Uterus (tissue), 4 donors: ENCODE data around the gene SUPT3H. TPM values are rescaled to one million over a fixed set of nuclear protein-coding genes. Genes with fewer than 3 reads are reported as not detected.

Source experiments
- DNase-seq, 2 donors: peaks; one replicate each; pipeline ENCODE4 v3.0.0-alpha.2; 2019 to 2020
- H3K27ac ChIP-seq, 2 donors: fragments of 200-600 bp; sonication (generic); 1 replicate in 1 of 2; 2 replicates in 1 of 2; pipeline ENCODE4 v1.5.1; 2016 to 2018
- H3K27me3 ChIP-seq, 2 donors: fragments of 200-600 bp; sonication (generic); one replicate each; pipeline ENCODE4 v1.5.1; 2018 to 2019; ENCODE audit warnings: control low read depth in 1 of 2
- H3K36me3 ChIP-seq, 2 donors: fragments of 200-600 bp; sonication (generic); one replicate each; pipeline ENCODE4 v1.5.1; 2019; ENCODE audit warnings: control low read depth in 1 of 2
- H3K4me1 ChIP-seq, 2 donors: fragments of 200-600 bp; sonication (generic); one replicate each; pipeline ENCODE4 v1.5.1; 2018 to 2019; ENCODE audit warnings: control low read depth in 1 of 2
- H3K4me3 ChIP-seq, 2 donors: fragments of 200-600 bp; sonication (generic); 1 replicate in 1 of 2; 2 replicates in 1 of 2; pipeline ENCODE4 v1.5.1; 2018 to 2019; ENCODE audit warnings: mild to moderate bottlenecking in 1 of 2
- H3K9me3 ChIP-seq, 2 donors: fragments of 200-600 bp; sonication (generic); one replicate each; pipeline ENCODE4 v1.5.1; 2019; ENCODE audit warnings: control low read depth in 1 of 2
- CTCF ChIP-seq, 4 experiments: fragments of 200-600 bp in 2 of 4; fragments of 450-650 bp in 2 of 4; sonication (generic) in 2 of 4; IDR thresholded peaks; one replicate each; pipeline ENCODE4 v1.5.1; 2016 to 2019; ENCODE audit warnings: antibody characterized with exemption in 4 of 4, mild to moderate bottlenecking in 2 of 4, moderate library complexity in 1 of 4
- POLR2A ChIP-seq, 2 donors: fragments of 450-650 bp; IDR thresholded peaks; one replicate each; pipeline ENCODE4 v1.6.1; 2016; ENCODE audit warnings: antibody characterized with exemption in 2 of 2, mild to moderate bottlenecking in 1 of 2, moderate library complexity in 1 of 2
- intact Hi-C: fragments of 100-400 bp; cut with DNase I; formaldehyde crosslinking; loops from one replicate; pipeline ENCODE4 v1.15.1; 2023; ENCODE audit warnings: low total_unique reads
- total RNA-seq, 4 donors: library from RNA; depleted of rRNA in 3 of 4; stranded (reverse); fragments of >200 nt in 3 of 4; gene quantifications; one replicate each; pipeline versions ENCODE4 v1.1.0 to v1.2.4, GENCODE V29; 2014 to 2023
- donor health status: DM: yes; HTN: yes; CAD: no.

The SUPT3H gene
- total RNA-seq, 4 donors from 2014 or later = 1.3 to 14.9 (median 7.6) TPM

GRCh38 chr6:44809258-44809657 lies 568.5 kb downstream of the SUPT3H start:
- H3K27me3 ChIP-seq = no peaks in the 10 kb centered on the region
- H3K27ac ChIP-seq = no peak overlapping the region
- intact Hi-C loops = no loop called here
- TF ChIP-seq CTCF (IDR thresholded peaks at IDR 0.05) (no peak), POLR2A (IDR thresholded peaks at IDR 0.05) (no peak)
- no peak for DNase-seq
- H3K4me3 ChIP-seq = no peak overlapping the region
- no peaks in the 10 kb centered on the region for H3K9me3 ChIP-seq
- no peaks in the 10 kb centered on the region for H3K4me1 ChIP-seq
- no peaks in the 10 kb centered on the region for H3K36me3 ChIP-seq

- H3K4me1 ChIP-seq = no peaks in the 10 kb centered on the region
- intact Hi-C loops = no loop called here
- no peaks in the 10 kb centered on the region for H3K36me3 ChIP-seq
- no peaks in the 10 kb centered on the region for H3K9me3 ChIP-seq
- no peak overlapping the region for H3K27ac ChIP-seq
- no peaks in the 10 kb centered on the region for H3K27me3 ChIP-seq
- DNase-seq = no peak
- TF ChIP-seq POLR2A (IDR thresholded peaks at IDR 0.05) (no peak), CTCF (IDR thresholded peaks at IDR 0.05) (no peak)
- no peak overlapping the region for H3K4me3 ChIP-seq
These were observed 569.6 kb downstream of the SUPT3H start for GRCh38 chr6:44808148-44808547.

GRCh38 chr6:44806656-44807055 lies 571.1 kb downstream of the SUPT3H start:
- Histone ChIP-seq H3K27me3 (no peaks in the 10 kb centered on the region), H3K27ac (no peak overlapping the region), H3K9me3 (no peaks in the 10 kb centered on the region), H3K4me3 (no peak overlapping the region), H3K4me1 (no peaks in the 10 kb centered on the region), H3K36me3 (no peaks in the 10 kb centered on the region)
- intact Hi-C loops = no loop called here
- TF ChIP-seq CTCF (IDR thresholded peaks at IDR 0.05) (no peak), POLR2A (IDR thresholded peaks at IDR 0.05) (no peak)
- no peak for DNase-seq

GRCh38 chr6:44805238-44805846 lies 572.4 kb downstream of the SUPT3H start:
- Histone ChIP-seq H3K36me3 (no peaks in the 10 kb centered on the region), H3K27ac (no peak overlapping the region), H3K9me3 (no peaks in the 10 kb centered on the region), H3K27me3 (no peaks in the 10 kb centered on the region), H3K4me3 (no peak overlapping the region), H3K4me1 (no peaks in the 10 kb centered on the region)
- intact Hi-C loops = no loop called here
- TF ChIP-seq POLR2A (IDR thresholded peaks at IDR 0.05) (no peak), CTCF (IDR thresholded peaks at IDR 0.05) (no peak)
- DNase-seq = no peak

GRCh38 chr6:44804546-44805159 lies 573.1 kb downstream of the SUPT3H start:
- intact Hi-C loops = no loop called here
- H3K36me3 ChIP-seq = no peaks in the 10 kb centered on the region
- H3K4me3 ChIP-seq = no peak overlapping the region
- no peaks in the 10 kb centered on the region for H3K27me3 ChIP-seq
- no peak overlapping the region for H3K27ac ChIP-seq
- no peaks in the 10 kb centered on the region for H3K9me3 ChIP-seq
- H3K4me1 ChIP-seq = no peaks in the 10 kb centered on the region
- no peak for TF ChIP-seq CTCF (IDR thresholded peaks at IDR 0.05)
- TF ChIP-seq POLR2A (IDR thresholded peaks at IDR 0.05) = no peak
- DNase-seq = no peak
